Kidney (tissue), 14 donors: ENCODE results near the gene HAP1. TPM values are rescaled to one million over a fixed set of nuclear protein-coding genes. Genes with fewer than 3 reads are reported as not detected.
"Not testable (repeated sequence)": the region's sequence is repeated elsewhere in the genome, so short reads cannot be mapped to it uniquely, and the experiment has no call there.

Source experiments
- DNase-seq, 5 donors: peaks; one replicate each; pipeline ENCODE4 v3.0.0-alpha.2; 2013 to 2020
- FAIRE-seq: peaks from 2 replicates; lab custom pipeline; 2012; peaks lifted over from hg19 to GRCh38; lab: Jason Lieb, UNC
- H3K27ac ChIP-seq, 2 donors: one replicate each; pipeline ENCODE4 v1.7.0; 2013; ENCODE audit warnings: low read depth in 2 of 2, low read length in 2 of 2, inconsistent platforms in 1 of 2
- H3K27me3 ChIP-seq: one replicate; pipeline ENCODE4 v1.7.1; 2013; ENCODE audit warnings: low read length, inconsistent platforms; ENCODE audit not compliant: control insufficient read depth, insufficient read depth
- H3K36me3 ChIP-seq, 3 donors: one replicate each; pipeline versions ENCODE4 v1.7.0 to v1.7.1; 2013; ENCODE audit warnings: low read length in 3 of 3, control low read depth in 1 of 3, inconsistent platforms in 1 of 3; ENCODE audit not compliant: insufficient read depth in 3 of 3, control insufficient read depth in 2 of 3
- H3K4me1 ChIP-seq, 3 donors: one replicate each; pipeline versions ENCODE4 v1.7.0 to v1.7.1; 2013; ENCODE audit warnings: low read length in 3 of 3, inconsistent platforms in 1 of 3, low read depth in 1 of 3; ENCODE audit not compliant: control insufficient read depth in 2 of 3, insufficient read depth in 2 of 3
- H3K4me3 ChIP-seq, 3 donors: one replicate each; pipeline versions ENCODE4 v1.7.0 to v1.8.1; 2013; ENCODE audit warnings: low read length in 3 of 3, control low read depth in 1 of 3, inconsistent platforms in 1 of 3
- H3K9ac ChIP-seq, 3 donors: one replicate each; pipeline versions ENCODE4 v1.7.0 to v1.7.1; 2013; ENCODE audit warnings: low read length in 3 of 3, control low read depth in 1 of 3, inconsistent platforms in 1 of 3
- H3K9me3 ChIP-seq, 3 donors: one replicate each; pipeline versions ENCODE4 v1.7.0 to v1.7.1; 2013; ENCODE audit warnings: low read length in 3 of 3, control low read depth in 1 of 3, inconsistent platforms in 1 of 3; ENCODE audit not compliant: control insufficient read depth in 2 of 3, insufficient read depth in 1 of 3
- CTCF ChIP-seq: IDR thresholded peaks from 3 replicates; pipeline ENCODE4 v1.5.1; 2012; ENCODE audit warnings: mild to moderate bottlenecking, moderate library complexity, borderline replicate concordance; ENCODE audit not compliant: insufficient read depth; ENCODE audit errors: extremely low read depth
- intact Hi-C: fragments of 100-400 bp; cut with DNase I; formaldehyde crosslinking; loops from one replicate; pipeline ENCODE4 v1.11.1; 2022
- polyA plus RNA-seq: library from polyadenylated mRNA; stranded (reverse); fragments of 350-450 nt; fragmentation: Illumina TruSeq; extraction: RNeasy Lipid Tissue Mini Kit (QIAGEN cat#74804); gene quantifications from one replicate; pipeline ENCODE4 v1.2.3, GENCODE V29; 2014; ENCODE audit warnings: low read depth, low replicate concordance; ENCODE audit not compliant: insufficient read depth
- total RNA-seq: library from RNA; stranded (reverse); fragmentation: NEBNext Ultra II Directional; extraction: Animal tissue kit (Norgen Biotek cat#: 25700); gene quantifications from one replicate; pipeline ENCODE4 v1.2.1, GENCODE V29; 2021
- donor health status: control.
- donor health status: control.
- donor health status: control.
- donor health status: control.
- donor health status: control.
- donor health status: DM: yes; HTN: yes; CAD: no.
- donor health status: Normal renal cell carcinoma (clear cell type).

Gene HAP1
- total and polyA plus RNA-seq, 2 donors from 2014 or later: 0.99 to 1.3 TPM

GRCh38 chr17:41676058-41676419 is 58.4 kb downstream of the HAP1 start:
- H3K4me3 ChIP-seq: peak overlapping the region in 2 of 3 donors; percentile 6 to 7
- peak overlapping the region; percentile 54 to 86 for H3K27ac ChIP-seq
- no peak for TF ChIP-seq CTCF
- DNase-seq: no peak
- H3K4me1 ChIP-seq: peaks cover 0 to 17% (median 15%) of the 10 kb centered on the region in 3 donors
- H3K9me3 ChIP-seq: no peaks in the 10 kb centered on the region
- no peak for FAIRE-seq
- no peaks in the 10 kb centered on the region for H3K27me3 ChIP-seq
- H3K9ac ChIP-seq: peak overlapping the region in 1 of 3 donors; percentile 9
- H3K36me3 ChIP-seq: no peaks in the 10 kb centered on the region
- intact Hi-C loops: no loop called here

GRCh38 chr17:41675157-41676057 is 59.0 kb downstream of the HAP1 start:
- H3K27ac ChIP-seq: peak overlapping the region; percentile 77 to 86
- FAIRE-seq, H3K9me3 ChIP-seq, intact Hi-C loops, H3K27me3 ChIP-seq, H3K36me3 ChIP-seq: not testable (repeated sequence)
- peaks cover 0 to 17% (median 15%) of the 10 kb centered on the region in 3 donors for H3K4me1 ChIP-seq
- peak overlapping the region in 1 of 3 donors; percentile 7 for H3K4me3 ChIP-seq
- peak overlapping the region in 2 of 3 donors; percentile 9 to 16 for H3K9ac ChIP-seq
- peak in 2 of 5 donors; percentile 59 to 66 for DNase-seq

Other genes with a start within 250 kb of the HAP1 start
- not detected for gene KRT36, start 244.7 kb downstream of the HAP1 start, total RNA-seq
- not detected for gene KRT36, start 244.7 kb downstream of the HAP1 start, polyA plus RNA-seq
- not detected for gene KRT13, start 229.0 kb downstream of the HAP1 start, total RNA-seq
- gene KRT13, start 229.0 kb downstream of the HAP1 start, polyA plus RNA-seq: not detected
- 2.8 TPM for gene KRT15, start 215.8 kb downstream of the HAP1 start, total RNA-seq
- 0.15 TPM for gene KRT15, start 215.8 kb downstream of the HAP1 start, polyA plus RNA-seq
- 781 TPM for gene KRT19, start 206.3 kb downstream of the HAP1 start, total RNA-seq
- gene KRT19, start 206.3 kb downstream of the HAP1 start, polyA plus RNA-seq: 319 TPM
- gene KRT9, start 162.6 kb downstream of the HAP1 start, total RNA-seq: not detected
- gene KRT9, start 162.6 kb downstream of the HAP1 start, polyA plus RNA-seq: not detected
- not detected for gene KRT14, start 147.7 kb downstream of the HAP1 start, total RNA-seq
- not detected for gene KRT14, start 147.7 kb downstream of the HAP1 start, polyA plus RNA-seq
- gene KRT16, start 121.9 kb downstream of the HAP1 start, total RNA-seq: 3.1 TPM
- gene KRT16, start 121.9 kb downstream of the HAP1 start, polyA plus RNA-seq: not detected
- 11.1 TPM for gene KRT17, start 110.1 kb downstream of the HAP1 start, total RNA-seq
- gene KRT17, start 110.1 kb downstream of the HAP1 start, polyA plus RNA-seq: 5.5 TPM
- gene EIF1, start 45.8 kb downstream of the HAP1 start, total RNA-seq: 842 TPM
- gene EIF1, start 45.8 kb downstream of the HAP1 start, polyA plus RNA-seq: 1,166 TPM
- not detected for gene GAST, start 22.3 kb downstream of the HAP1 start, total RNA-seq
- gene GAST, start 22.3 kb downstream of the HAP1 start, polyA plus RNA-seq: not detected
- gene JUP, start 52.1 kb upstream of the HAP1 start, total RNA-seq: 223 TPM
- gene JUP, start 52.1 kb upstream of the HAP1 start, polyA plus RNA-seq: 148 TPM
- gene P3H4, start 77.3 kb upstream of the HAP1 start, total RNA-seq: 13.6 TPM
- gene P3H4, start 77.3 kb upstream of the HAP1 start, polyA plus RNA-seq: 13.7 TPM
- gene FKBP10, start 78.4 kb upstream of the HAP1 start, total RNA-seq: 38.3 TPM
- gene FKBP10, start 78.4 kb upstream of the HAP1 start, polyA plus RNA-seq: 19.6 TPM
- gene NT5C3B, start 101.6 kb upstream of the HAP1 start, total RNA-seq: 44.0 TPM
- gene NT5C3B, start 101.6 kb upstream of the HAP1 start, polyA plus RNA-seq: 88.0 TPM
- 0.28 TPM for gene KLHL10, start 103.2 kb upstream of the HAP1 start, total RNA-seq
- not detected for gene KLHL10, start 103.2 kb upstream of the HAP1 start, polyA plus RNA-seq
- gene KLHL11, start 130.8 kb upstream of the HAP1 start, total RNA-seq: 16.1 TPM
- gene KLHL11, start 130.8 kb upstream of the HAP1 start, polyA plus RNA-seq: 0.37 TPM
- gene ACLY, start 184.3 kb upstream of the HAP1 start, total RNA-seq: 104 TPM
- 33.7 TPM for gene ACLY, start 184.3 kb upstream of the HAP1 start, polyA plus RNA-seq
- gene ODAD4, start 196.0 kb upstream of the HAP1 start, total RNA-seq: 6.0 TPM
- 4.6 TPM for gene ODAD4, start 196.0 kb upstream of the HAP1 start, polyA plus RNA-seq
- 87.5 TPM for gene CNP, start 232.2 kb upstream of the HAP1 start, total RNA-seq
- gene CNP, start 232.2 kb upstream of the HAP1 start, polyA plus RNA-seq: 64.0 TPM